ENCODE measurements around the gene GTF2H1. TPM values are rescaled to one million over a fixed set of nuclear protein-coding genes. Genes with fewer than 3 reads are reported as not detected.

GTF2H1 gene
- total RNA-seq, 1 donor from 2014 or later = 47.8 TPM

GRCh38 chr11:18383388-18384156 lies 61.2 kb downstream of the GTF2H1 start:
- FAIRE-seq = peak; percentile 80
- H3K27ac ChIP-seq (ENCODE audit: low read depth, low read length) = peak overlapping the region; percentile 88

GRCh38 chr11:18384157-18384641 lies 61.8 kb downstream of the GTF2H1 start:
- Mint-ChIP-seq H3K27me3 (ENCODE audit: low read depth, unreplicated experiment) (peaks cover 3% of the 10 kb centered on the region), H3K27ac (ENCODE audit: unreplicated experiment) (peak overlapping the region; percentile 97), H3K9me3 (ENCODE audit: unreplicated experiment) (no peaks in the 10 kb centered on the region), H3K4me1 (ENCODE audit: low read depth, unreplicated experiment) (peaks cover 18% of the 10 kb centered on the region), H3K4me3 (ENCODE audit: unreplicated experiment) (no peak overlapping the region), H3K36me3 (ENCODE audit: low read depth, unreplicated experiment) (no peaks in the 10 kb centered on the region)
- Histone ChIP-seq H3K27ac (ENCODE audit: low read depth, low read length) (peak overlapping the region; percentile 88), H3K27me3 (ENCODE audit: insufficient read depth, low read length) (no peaks in the 10 kb centered on the region), H3K9ac (ENCODE audit: low read length) (peak overlapping the region; percentile 71), H3K9me3 (ENCODE audit: insufficient read depth, low read depth, low read length) (no peaks in the 10 kb centered on the region), H3K4me3 (ENCODE audit: insufficient read depth, low read depth, low read length) (no peak overlapping the region), H3K79me2 (ENCODE audit: insufficient read depth, low read length) (no peaks in the 10 kb centered on the region), H3K4me2 (ENCODE audit: low read length) (peak overlapping the region; percentile 71), H3K4me1 (ENCODE audit: insufficient read depth, low read length) (peaks cover 23% of the 10 kb centered on the region), H2AFZ (ENCODE audit: low read depth, low read length) (peak overlapping the region; percentile 76), H4K20me1 (ENCODE audit: insufficient read depth, low read length) (no peaks in the 10 kb centered on the region), H3K36me3 (ENCODE audit: insufficient read depth, low read length) (no peaks in the 10 kb centered on the region)
- DNase-seq (ENCODE audit: low read depth) (peak; percentile 81), FAIRE-seq (peak; percentile 76)
- TF ChIP-seq CTCF (IDR thresholded peaks at IDR 0.05; ENCODE audit: insufficient read depth, low read depth, low read length) = no peak
- no peak for TF ChIP-seq EZH2 (IDR thresholded peaks at IDR 0.05; ENCODE audit: insufficient read depth, low read length)

More at GRCh38 chr11:18383388-18384156, 61.2 kb downstream of the GTF2H1 start:
- Histone ChIP-seq H3K4me2 (ENCODE audit: low read length) (peak overlapping the region; percentile 71), H3K27me3 (ENCODE audit: insufficient read depth, low read length) (no peaks in the 10 kb centered on the region), H3K36me3 (ENCODE audit: insufficient read depth, low read length) (no peaks in the 10 kb centered on the region), H3K9ac (ENCODE audit: low read length) (peak overlapping the region; percentile 71), H3K79me2 (ENCODE audit: insufficient read depth, low read length) (no peaks in the 10 kb centered on the region), H4K20me1 (ENCODE audit: insufficient read depth, low read length) (no peaks in the 10 kb centered on the region), H3K9me3 (ENCODE audit: insufficient read depth, low read depth, low read length) (no peaks in the 10 kb centered on the region), H3K4me1 (ENCODE audit: insufficient read depth, low read length) (peaks cover 23% of the 10 kb centered on the region), H2AFZ (ENCODE audit: low read depth, low read length) (peak overlapping the region; percentile 79), H3K4me3 (ENCODE audit: insufficient read depth, low read depth, low read length) (no peak overlapping the region)
- peaks cover 18% of the 10 kb centered on the region for H3K4me1 Mint-ChIP-seq (ENCODE audit: low read depth, unreplicated experiment)
- peaks cover 3% of the 10 kb centered on the region for H3K27me3 Mint-ChIP-seq (ENCODE audit: low read depth, unreplicated experiment)
- peak; percentile 97 for DNase-seq (ENCODE audit: low read depth)
- H3K4me3 Mint-ChIP-seq (ENCODE audit: unreplicated experiment) = no peak overlapping the region
- no peaks in the 10 kb centered on the region for H3K36me3 Mint-ChIP-seq (ENCODE audit: low read depth, unreplicated experiment)
- TF ChIP-seq EZH2 (IDR thresholded peaks at IDR 0.05; ENCODE audit: insufficient read depth, low read length) = no peak
- TF ChIP-seq CTCF (IDR thresholded peaks at IDR 0.05; ENCODE audit: insufficient read depth, low read depth, low read length) = no peak
- no peaks in the 10 kb centered on the region for H3K9me3 Mint-ChIP-seq (ENCODE audit: unreplicated experiment)
- H3K27ac Mint-ChIP-seq (ENCODE audit: unreplicated experiment) = peak overlapping the region; percentile 97

- Mint-ChIP-seq H3K4me3 (ENCODE audit: unreplicated experiment) (no peak overlapping the region), H3K9me3 (ENCODE audit: unreplicated experiment) (no peaks in the 10 kb centered on the region), H3K27me3 (ENCODE audit: low read depth, unreplicated experiment) (peaks cover 3% of the 10 kb centered on the region), H3K36me3 (ENCODE audit: low read depth, unreplicated experiment) (no peaks in the 10 kb centered on the region), H3K4me1 (ENCODE audit: low read depth, unreplicated experiment) (peaks cover 5% of the 10 kb centered on the region), H3K27ac (ENCODE audit: unreplicated experiment) (no peak overlapping the region)
- DNase-seq (ENCODE audit: low read depth) = no peak
- no peaks in the 10 kb centered on the region for H3K36me3 ChIP-seq (ENCODE audit: insufficient read depth, low read length)
- peaks cover 11% of the 10 kb centered on the region for H3K79me2 ChIP-seq (ENCODE audit: insufficient read depth, low read length)
- H3K4me2 ChIP-seq (ENCODE audit: low read length) = no peak overlapping the region
- no peak overlapping the region for H3K9ac ChIP-seq (ENCODE audit: low read length)
- H3K4me3 ChIP-seq (ENCODE audit: insufficient read depth, low read depth, low read length) = no peak overlapping the region
- no peak overlapping the region for H2AFZ ChIP-seq (ENCODE audit: low read depth, low read length)
- peaks cover 6% of the 10 kb centered on the region for H3K4me1 ChIP-seq (ENCODE audit: insufficient read depth, low read length)
- no peaks in the 10 kb centered on the region for H3K9me3 ChIP-seq (ENCODE audit: insufficient read depth, low read depth, low read length)
- FAIRE-seq = no peak
- no peak for TF ChIP-seq EZH2 (IDR thresholded peaks at IDR 0.05; ENCODE audit: insufficient read depth, low read length)
- TF ChIP-seq CTCF (IDR thresholded peaks at IDR 0.05; ENCODE audit: insufficient read depth, low read depth, low read length) = no peak
- H3K27ac ChIP-seq (ENCODE audit: low read depth, low read length) = no peak overlapping the region
- H3K27me3 ChIP-seq (ENCODE audit: insufficient read depth, low read length) = no peaks in the 10 kb centered on the region
- H4K20me1 ChIP-seq (ENCODE audit: insufficient read depth, low read length) = peaks cover 5% of the 10 kb centered on the region
Observed at GRCh38 chr11:18390088-18390487, 67.7 kb downstream of the GTF2H1 start.

Measured in astrocyte (in vitro differentiated cells and primary cell).